GM21576 (cell line): Measurements from ENCODE around the gene COL24A1.
"Not testable (repeated sequence)": the region's sequence is repeated elsewhere in the genome, so short reads cannot be mapped to it uniquely, and the experiment has no call there.

Experiments
- ATAC-seq: cut with Tn5 transposase; IDR thresholded peaks from one replicate; pipeline ENCODE4 v1.9.1; 2021; ENCODE audit warnings: mild to moderate bottlenecking, moderate library complexity; ENCODE audit not compliant: unreplicated experiment

The COL24A1 gene

GRCh38 chr1:86153836-86154235 is 2.7 kb downstream of the COL24A1 start:
- no peak for ATAC-seq

GRCh38 chr1:86152887-86153286 is 3.7 kb downstream of the COL24A1 start:
- ATAC-seq: no peak

GRCh38 chr1:86151427-86151826 is 5.1 kb downstream of the COL24A1 start:
- ATAC-seq: no peak

- ATAC-seq: no peak
Measured at GRCh38 chr1:86150553-86151055, 6.0 kb downstream of the COL24A1 start.

GRCh38 chr1:86149591-86149990 is 7.0 kb downstream of the COL24A1 start:
- no peak for ATAC-seq

- ATAC-seq: no peak
Measured at GRCh38 chr1:86147755-86148154, 8.8 kb downstream of the COL24A1 start.

- ATAC-seq: no peak
Measured at GRCh38 chr1:86146566-86146965, 10.0 kb downstream of the COL24A1 start.

- no peak for ATAC-seq
Measured at GRCh38 chr1:86140281-86140880, 16.2 kb downstream of the COL24A1 start.

- no peak for ATAC-seq
Measured at GRCh38 chr1:86138746-86139145, 17.8 kb downstream of the COL24A1 start.

- no peak for ATAC-seq
Measured at GRCh38 chr1:86137436-86137835, 19.1 kb downstream of the COL24A1 start.

- ATAC-seq: no peak
Measured at GRCh38 chr1:86119214-86119764, 37.3 kb downstream of the COL24A1 start.

GRCh38 chr1:86114816-86115400 is 41.7 kb downstream of the COL24A1 start:
- no peak for ATAC-seq

GRCh38 chr1:86114236-86114635 is 42.3 kb downstream of the COL24A1 start:
- ATAC-seq: no peak

GRCh38 chr1:86111590-86111989 is 45.0 kb downstream of the COL24A1 start:
- ATAC-seq: not testable (repeated sequence)

GRCh38 chr1:86110451-86111129 is 46.0 kb downstream of the COL24A1 start:
- no peak for ATAC-seq

- no peak for ATAC-seq
Measured at GRCh38 chr1:86105533-86105866, 51.1 kb downstream of the COL24A1 start.

- ATAC-seq: no peak
Measured at GRCh38 chr1:86104606-86105532, 51.7 kb downstream of the COL24A1 start.

GRCh38 chr1:86101616-86102015 is 55.0 kb downstream of the COL24A1 start:
- no peak for ATAC-seq

- ATAC-seq: no peak
Measured at GRCh38 chr1:86100401-86100800, 56.2 kb downstream of the COL24A1 start.

GRCh38 chr1:86089765-86090164 is 66.8 kb downstream of the COL24A1 start:
- ATAC-seq: no peak
